Astrocyte of the spinal cord (primary cell): Measurements from ENCODE around the gene TBC1D17.

Source experiments
- DNase-seq: peaks from one replicate; pipeline ENCODE4 v3.0.0; 2011; ENCODE audit warnings: low read depth, low spot score
- H3K4me3 ChIP-seq: 2 replicates; pipeline ENCODE4 v1.5.1; 2011; ENCODE audit warnings: low read depth, mild to moderate bottlenecking, low read length, moderate library complexity
- in situ Hi-C: cut with HindIII; loops from 2 replicates; pipeline ENCODE4 v1.10.0; 2017; ENCODE audit warnings: low sequenced_read_pairs
- TF ChIP-seq, protein P1 (sequence below): IDR thresholded peaks from 2 replicates; pipeline ENCODE4 v1.5.1; 2012; ENCODE audit warnings: low read depth, mild to moderate bottlenecking, low read length, inconsistent platforms

The TBC1D17 gene

DNA sequence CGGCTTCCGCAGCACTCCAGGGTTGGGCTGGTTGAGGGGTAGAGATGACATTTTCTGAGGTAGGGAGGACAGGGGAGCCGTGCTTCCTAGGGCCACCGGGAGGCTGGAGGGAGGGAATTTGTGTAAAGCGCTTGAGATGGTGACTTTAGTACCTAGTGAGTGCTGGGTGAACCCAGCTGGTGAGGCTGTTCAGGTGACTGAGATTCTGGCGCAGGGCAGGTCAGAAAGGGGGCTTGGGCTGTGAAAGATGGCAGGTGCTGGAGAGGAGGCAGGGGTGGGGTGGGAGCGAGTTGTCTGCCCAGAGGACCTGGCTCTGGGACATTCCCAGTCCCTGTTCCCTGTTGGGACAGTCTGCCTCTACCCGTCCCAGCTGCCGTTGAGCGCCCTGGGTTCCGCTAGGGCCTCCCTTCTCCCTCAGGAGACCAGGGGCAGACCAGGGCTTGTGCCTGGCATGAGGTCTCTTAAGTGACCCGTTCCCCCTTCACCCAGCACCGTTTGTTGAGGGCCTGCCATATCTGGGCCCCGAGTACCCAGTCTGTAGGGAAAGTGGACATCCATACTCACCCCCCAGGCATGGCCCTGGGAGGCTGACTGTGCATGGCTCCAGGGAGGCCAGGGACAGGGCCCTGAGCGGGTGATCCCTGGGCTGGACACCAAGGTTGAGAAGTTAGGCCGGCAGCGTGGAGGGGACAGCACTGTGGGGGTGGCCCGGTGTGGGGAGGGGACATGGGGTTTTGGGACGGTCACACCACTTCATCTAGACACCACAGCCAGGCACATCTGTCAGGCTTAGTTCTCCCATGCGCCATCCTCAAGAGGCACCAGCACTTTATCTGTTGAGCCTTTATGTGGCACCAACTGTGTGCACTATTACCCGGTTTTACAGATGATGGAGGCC lies 21.6 kb upstream of the TBC1D17 start:
- in situ Hi-C loops = no loop called here
- TF ChIP-seq, protein P1, sequence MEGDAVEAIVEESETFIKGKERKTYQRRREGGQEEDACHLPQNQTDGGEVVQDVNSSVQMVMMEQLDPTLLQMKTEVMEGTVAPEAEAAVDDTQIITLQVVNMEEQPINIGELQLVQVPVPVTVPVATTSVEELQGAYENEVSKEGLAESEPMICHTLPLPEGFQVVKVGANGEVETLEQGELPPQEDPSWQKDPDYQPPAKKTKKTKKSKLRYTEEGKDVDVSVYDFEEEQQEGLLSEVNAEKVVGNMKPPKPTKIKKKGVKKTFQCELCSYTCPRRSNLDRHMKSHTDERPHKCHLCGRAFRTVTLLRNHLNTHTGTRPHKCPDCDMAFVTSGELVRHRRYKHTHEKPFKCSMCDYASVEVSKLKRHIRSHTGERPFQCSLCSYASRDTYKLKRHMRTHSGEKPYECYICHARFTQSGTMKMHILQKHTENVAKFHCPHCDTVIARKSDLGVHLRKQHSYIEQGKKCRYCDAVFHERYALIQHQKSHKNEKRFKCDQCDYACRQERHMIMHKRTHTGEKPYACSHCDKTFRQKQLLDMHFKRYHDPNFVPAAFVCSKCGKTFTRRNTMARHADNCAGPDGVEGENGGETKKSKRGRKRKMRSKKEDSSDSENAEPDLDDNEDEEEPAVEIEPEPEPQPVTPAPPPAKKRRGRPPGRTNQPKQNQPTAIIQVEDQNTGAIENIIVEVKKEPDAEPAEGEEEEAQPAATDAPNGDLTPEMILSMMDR = no peak
- DNase-seq = no peak
- H3K4me3 ChIP-seq = no peak overlapping the region

DNA sequence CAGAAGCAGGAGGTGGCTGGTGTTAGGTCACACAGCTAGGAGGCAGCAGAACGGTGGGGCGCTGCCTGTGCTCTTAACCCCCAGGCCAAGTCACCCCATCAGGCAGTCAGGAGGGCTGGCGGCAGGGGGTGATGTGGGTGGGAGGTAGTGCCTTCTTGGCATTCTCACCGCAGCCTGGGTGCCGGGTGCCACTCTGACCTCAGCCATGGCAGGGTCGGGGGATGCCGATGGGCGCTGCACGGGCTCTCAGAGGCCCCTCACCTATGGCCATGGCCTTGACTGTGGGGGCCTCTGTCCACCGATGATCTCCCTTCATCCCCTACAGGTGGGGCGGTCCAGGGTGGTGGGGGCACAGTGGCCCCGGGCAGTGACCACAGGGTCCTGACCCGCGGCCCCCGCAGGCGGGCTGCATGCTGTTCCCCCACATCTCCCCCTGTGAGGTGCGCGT lies 20.9 kb upstream of the TBC1D17 start:
- DNase-seq = no peak
- TF ChIP-seq, protein P1 = no peak
- no peak overlapping the region for H3K4me3 ChIP-seq
- in situ Hi-C loops = no loop called here

DNA sequence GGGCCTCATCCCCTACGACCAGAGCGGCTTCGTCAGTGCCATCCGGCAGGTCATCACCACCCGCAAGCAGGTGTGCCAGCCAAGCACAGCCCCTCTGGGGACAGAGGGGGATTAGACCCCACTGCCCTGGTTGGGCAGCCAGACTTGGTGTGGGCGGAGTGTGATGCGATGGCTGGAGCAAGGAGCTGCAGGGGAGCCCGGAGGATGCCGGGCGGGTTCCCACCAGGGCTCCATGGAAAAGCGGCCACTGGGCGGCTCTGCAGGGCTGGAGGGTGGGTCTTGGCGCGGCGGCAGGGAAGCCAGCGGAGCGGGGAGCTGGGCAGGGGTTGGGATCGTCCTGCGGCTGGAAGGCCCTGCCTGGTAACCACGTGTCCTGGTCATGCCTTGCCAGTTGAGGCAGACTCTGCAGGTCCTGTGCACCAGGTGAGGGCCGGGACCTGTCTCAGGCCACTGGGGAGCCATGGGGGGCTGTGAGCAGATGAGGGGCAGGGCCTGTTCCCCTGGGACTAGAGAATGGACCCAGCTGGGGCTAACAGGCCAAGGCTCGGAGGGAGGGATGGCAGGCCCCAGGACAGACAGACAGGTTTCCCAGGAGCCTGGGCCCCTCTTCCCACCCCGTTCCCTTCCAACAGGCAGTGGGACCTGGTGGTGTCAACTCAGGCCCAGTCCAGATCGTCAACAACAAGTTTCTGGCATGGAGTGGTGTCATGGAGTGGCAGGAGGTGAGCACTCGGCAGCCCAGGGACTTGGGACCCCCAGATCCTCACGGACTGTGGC lies 20.3 kb upstream of the TBC1D17 start:
- in situ Hi-C loops = no loop called here
- TF ChIP-seq, protein P1 = no peak
- no peak overlapping the region for H3K4me3 ChIP-seq
- no peak for DNase-seq

DNA sequence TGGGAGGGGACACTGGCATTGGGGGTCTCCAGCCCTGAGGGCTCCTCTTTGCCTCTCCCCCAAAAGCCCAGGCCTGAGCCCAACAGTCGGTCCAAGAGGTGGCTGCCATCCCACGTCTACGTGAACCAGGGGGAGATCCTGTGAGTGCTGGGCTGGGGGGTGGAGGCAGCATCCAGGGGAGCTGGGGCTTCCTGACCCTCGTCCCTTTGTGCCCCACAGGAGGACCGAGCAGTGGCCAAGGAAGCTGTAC lies 19.7 kb upstream of the TBC1D17 start:
- no peak overlapping the region for H3K4me3 ChIP-seq
- in situ Hi-C loops = no loop called here
- no peak for DNase-seq
- TF ChIP-seq, protein P1 = no peak

DNA sequence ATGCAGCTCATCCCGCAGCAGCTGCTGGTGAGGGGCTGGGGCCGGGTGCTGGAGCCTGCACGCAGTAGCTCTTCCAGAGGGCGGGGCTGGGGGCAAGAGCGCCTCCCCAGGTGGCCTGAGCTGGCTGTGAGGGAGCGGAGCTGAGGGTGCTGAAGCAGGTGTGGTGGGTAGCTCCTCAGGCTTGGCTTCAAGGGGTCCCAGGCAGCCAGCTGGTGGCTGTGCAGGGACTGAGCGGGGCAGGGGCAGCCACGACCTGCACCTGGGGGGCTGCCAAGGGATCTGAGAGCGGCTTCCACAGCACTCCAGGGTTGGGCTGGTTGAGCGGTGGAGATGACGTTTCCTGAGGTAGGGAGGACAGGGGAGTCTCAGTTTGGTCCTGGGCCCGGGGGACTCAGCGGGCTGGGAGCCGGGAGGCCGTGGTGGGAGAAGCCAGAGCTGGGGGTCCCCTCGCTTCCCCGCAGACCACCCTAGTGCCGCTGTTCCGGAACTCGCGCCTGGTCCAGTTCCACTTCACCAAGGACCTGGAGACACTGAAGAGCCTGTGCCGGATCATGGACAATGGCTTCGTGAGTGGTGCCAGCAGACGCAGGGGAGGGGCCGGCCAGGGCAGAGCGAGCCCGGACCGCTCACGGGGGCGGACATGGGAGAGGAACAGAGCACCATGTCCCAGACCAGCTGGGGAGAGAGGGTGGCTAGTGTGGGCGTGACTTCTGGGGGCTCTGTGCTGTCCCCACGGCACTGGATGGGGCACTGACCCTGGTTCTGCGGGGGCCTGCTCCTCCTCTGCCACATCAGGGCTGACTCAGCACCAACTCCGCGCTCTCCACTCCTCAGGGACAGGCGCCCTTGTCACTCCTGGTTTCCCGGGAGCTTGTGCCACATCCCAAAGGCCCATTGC lies 19.2 kb upstream of the TBC1D17 start:
- TF ChIP-seq, protein P1 = no peak
- in situ Hi-C loops = no loop called here
- DNase-seq = no peak
- H3K4me3 ChIP-seq = no peak overlapping the region

DNA sequence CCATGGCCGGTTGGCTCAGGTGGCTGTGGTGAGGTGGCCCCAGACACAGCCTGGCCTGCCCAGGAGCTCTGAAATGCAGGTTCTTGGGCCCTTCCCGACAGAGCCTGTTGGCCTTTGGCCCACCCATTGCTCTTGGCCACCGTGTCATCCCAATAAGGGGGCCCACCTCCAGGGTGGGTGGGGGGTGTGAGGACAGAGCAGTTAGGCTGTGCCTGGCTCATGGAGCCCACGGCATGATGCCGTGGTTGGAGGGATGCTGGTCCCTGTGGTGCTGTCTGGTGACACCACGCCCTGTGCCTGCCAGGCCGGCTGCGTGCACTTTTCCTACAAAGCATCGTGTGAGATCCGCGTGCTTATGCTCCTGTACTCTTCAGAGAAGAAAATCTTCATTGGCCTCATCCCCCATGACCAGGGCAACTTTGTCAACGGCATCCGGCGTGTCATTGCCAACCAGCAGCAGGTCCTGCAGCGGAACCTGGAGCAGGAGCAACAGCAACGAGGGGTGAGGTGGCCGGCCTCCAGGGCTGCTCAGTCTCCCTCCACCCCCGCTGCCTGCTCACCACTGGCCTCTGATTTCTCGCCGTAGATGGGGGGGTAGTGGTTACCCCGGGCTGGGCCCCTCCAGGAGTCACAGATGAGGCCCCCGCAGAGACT lies 17.7 kb upstream of the TBC1D17 start:
- DNase-seq = no peak
- TF ChIP-seq, protein P1 = no peak

More for the DNA sequence above, 17.7 kb upstream of the TBC1D17 start:
- H3K4me3 ChIP-seq = no peak overlapping the region
- in situ Hi-C loops = no loop called here
